Trophoblast cell (in vitro differentiated cells and primary cell): Measurements from ENCODE around the gene ZHX3.

Experiments used
- DNase-seq, 2 donors: peaks; one replicate each; pipeline ENCODE4 v3.0.0-alpha.2; 2016
- H2AFZ ChIP-seq: 2 replicates; pipeline ENCODE4 v1.6.1; 2013; ENCODE audit warnings: low read length, moderate library complexity, mild to moderate bottlenecking; ENCODE audit not compliant: insufficient read depth, poor library complexity
- H2AK5ac ChIP-seq: 2 replicates; pipeline ENCODE4 v1.6.1; 2013; ENCODE audit warnings: mild to moderate bottlenecking, low read length
- H2BK120ac ChIP-seq: 2 replicates; pipeline ENCODE4 v1.6.1; 2013; ENCODE audit warnings: low read length, mild to moderate bottlenecking, moderate library complexity; ENCODE audit not compliant: insufficient read depth, poor library complexity
- H2BK12ac ChIP-seq: 2 replicates; pipeline ENCODE4 v1.6.1; 2013; ENCODE audit warnings: mild to moderate bottlenecking, low read length, moderate library complexity
- H2BK5ac ChIP-seq: 2 replicates; pipeline ENCODE4 v1.6.1; 2013; ENCODE audit warnings: low read length, low read depth, moderate library complexity, mild to moderate bottlenecking; ENCODE audit not compliant: poor library complexity
- H3K14ac ChIP-seq: 2 replicates; pipeline ENCODE4 v1.6.1; 2013; ENCODE audit warnings: mild to moderate bottlenecking, low read length
- H3K18ac ChIP-seq: 2 replicates; pipeline ENCODE4 v1.6.1; 2013; ENCODE audit warnings: mild to moderate bottlenecking, low read length
- H3K23ac ChIP-seq: 2 replicates; pipeline ENCODE4 v1.6.1; 2013; ENCODE audit warnings: low read length
- H3K27ac ChIP-seq: 2 replicates; pipeline ENCODE4 v1.5.1; 2013; ENCODE audit warnings: low read depth, mild to moderate bottlenecking, inconsistent platforms, low read length, moderate library complexity
- H3K27me3 ChIP-seq: 2 replicates; pipeline ENCODE4 v1.6.1; 2013; ENCODE audit warnings: inconsistent platforms, mild to moderate bottlenecking, low read length, moderate library complexity; ENCODE audit not compliant: insufficient read depth
- H3K36me3 ChIP-seq, 2 experiments: 1 replicate in 1 of 2; 2 replicates in 1 of 2; pipeline ENCODE4 v1.6.1; 2013; ENCODE audit warnings: low read length in 2 of 2, mild to moderate bottlenecking in 2 of 2, moderate library complexity in 1 of 2; ENCODE audit not compliant: insufficient read depth in 2 of 2, control insufficient read depth in 1 of 2
- H3K4ac ChIP-seq: 2 replicates; pipeline ENCODE4 v1.6.1; 2013; ENCODE audit warnings: low read depth, mild to moderate bottlenecking, low read length, moderate library complexity
- H3K4me1 ChIP-seq, 2 experiments: 1 replicate in 1 of 2; 2 replicates in 1 of 2; pipeline ENCODE4 v1.6.1; 2013; ENCODE audit warnings: low read length in 2 of 2, mild to moderate bottlenecking in 2 of 2, moderate library complexity in 1 of 2; ENCODE audit not compliant: insufficient read depth in 2 of 2, control insufficient read depth in 1 of 2
- H3K4me2 ChIP-seq: 2 replicates; pipeline ENCODE4 v1.6.1; 2013; ENCODE audit warnings: inconsistent platforms, mild to moderate bottlenecking, low read length, moderate library complexity
- H3K4me3 ChIP-seq: 2 replicates; pipeline ENCODE4 v1.5.1; 2013; ENCODE audit warnings: mild to moderate bottlenecking, low read depth, low read length, inconsistent platforms
- H3K79me1 ChIP-seq: one replicate; pipeline ENCODE4 v1.6.1; 2013; ENCODE audit warnings: low read length
- H3K79me2 ChIP-seq: 2 replicates; pipeline ENCODE4 v1.6.1; 2013; ENCODE audit warnings: low read length, mild to moderate bottlenecking; ENCODE audit not compliant: control insufficient read depth, insufficient read depth, poor library complexity
- H3K9ac ChIP-seq: 2 replicates; pipeline ENCODE4 v1.6.1; 2013; ENCODE audit warnings: mild to moderate bottlenecking, low read length
- H3K9me3 ChIP-seq: 2 replicates; pipeline ENCODE4 v1.6.1; 2013; ENCODE audit warnings: low read depth, mild to moderate bottlenecking, control low read depth, inconsistent platforms, low read length; ENCODE audit not compliant: insufficient read depth
- H4K12ac ChIP-seq: 2 replicates; pipeline ENCODE4 v1.6.1; 2013; ENCODE audit warnings: low read depth, mild to moderate bottlenecking, low read length, moderate library complexity
- H4K8ac ChIP-seq: 2 replicates; pipeline ENCODE4 v1.6.1; 2013; ENCODE audit warnings: low read depth, mild to moderate bottlenecking, low read length, moderate library complexity
- H4K91ac ChIP-seq: one replicate; pipeline ENCODE4 v1.6.1; 2013; ENCODE audit warnings: low read depth, mild to moderate bottlenecking, low read length, moderate library complexity
- WGBS: extraction: QIAGEN DNeasy Blood & Tissue Kit; methylation state at CpG from one replicate; pipeline ENCODE4 v1.1.7; 2013; ENCODE audit warnings: missing lambda C conversion rate; ENCODE audit not compliant: insufficient read length, insufficient coverage; ENCODE audit errors: extremely low coverage; 5-methylcytosine and 5-hydroxymethylcytosine counted together

Gene ZHX3

DNA sequence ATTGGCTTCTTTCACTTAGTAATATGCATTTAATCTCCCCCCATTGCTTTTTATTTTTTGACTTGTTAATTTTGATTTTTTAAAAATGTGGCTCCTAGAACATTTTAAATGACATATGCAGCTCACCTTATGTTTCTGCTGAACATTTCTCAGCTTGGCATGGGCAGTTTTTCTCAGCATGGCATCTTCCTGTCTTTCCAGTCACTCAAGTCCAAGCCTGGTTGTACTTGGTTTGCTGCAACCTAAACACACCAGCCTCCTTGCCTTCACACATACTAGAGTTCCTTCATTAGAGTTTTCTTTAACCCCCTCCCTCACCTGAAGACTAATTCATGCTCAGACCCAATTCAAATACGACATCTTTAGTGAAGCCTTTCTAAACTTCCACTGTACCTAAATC lies 86.4 kb downstream of the ZHX3 start:
- Histone ChIP-seq H3K23ac (peak overlapping the region; percentile 81), H3K79me2 (no peaks in the 10 kb centered on the region), H2AK5ac (no peak overlapping the region), H4K12ac (no peak overlapping the region), H3K4ac (no peak overlapping the region), H2AFZ (no peak overlapping the region), H3K4me2 (no peak overlapping the region), H3K14ac (no peak overlapping the region), H3K27me3 (no peaks in the 10 kb centered on the region), H3K9ac (no peak overlapping the region), H3K79me1 (no peaks in the 10 kb centered on the region), H3K27ac (no peak overlapping the region), H3K4me1 (peaks cover 0 to 3% of the 10 kb centered on the region in 2 experiments), H3K4me3 (no peak overlapping the region), H4K91ac (no peak overlapping the region), H4K8ac (no peak overlapping the region), H2BK5ac (no peak overlapping the region), H2BK120ac (no peak overlapping the region), H3K9me3 (no peaks in the 10 kb centered on the region), H3K36me3 (no peaks in the 10 kb centered on the region), H2BK12ac (no peak overlapping the region), H3K18ac (no peak overlapping the region)
- WGBS: no CpG with 5 or more reads among the region's 1 CpG
- DNase-seq: no peak

DNA sequence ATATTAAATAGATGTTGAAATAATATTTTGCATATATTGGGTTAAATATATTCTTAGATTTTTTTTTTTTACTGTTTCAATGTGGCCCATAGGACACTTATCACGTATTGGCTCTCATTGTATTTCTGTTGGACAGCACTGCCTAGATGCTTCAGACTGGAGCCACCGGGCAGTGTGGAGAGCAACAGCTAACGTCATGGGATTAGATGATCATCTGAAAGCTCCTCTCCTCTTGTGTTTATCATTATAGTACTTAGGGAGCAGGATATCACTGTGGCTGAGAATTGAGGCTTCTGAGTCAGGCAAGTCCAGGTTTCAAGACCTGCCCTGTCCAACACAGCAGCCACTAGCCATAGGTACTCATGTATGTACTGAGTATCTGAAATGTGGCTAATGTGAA lies 87.4 kb downstream of the ZHX3 start:
- Histone ChIP-seq H2AK5ac (no peak overlapping the region), H2BK12ac (no peak overlapping the region), H3K9me3 (no peaks in the 10 kb centered on the region), H3K27ac (no peak overlapping the region), H3K18ac (no peak overlapping the region), H3K36me3 (no peaks in the 10 kb centered on the region), H3K4me1 (peaks cover 0 to 3% of the 10 kb centered on the region in 2 experiments), H4K12ac (no peak overlapping the region), H2BK120ac (no peak overlapping the region), H3K4me3 (no peak overlapping the region), H4K91ac (no peak overlapping the region), H4K8ac (no peak overlapping the region), H2AFZ (no peak overlapping the region), H3K14ac (no peak overlapping the region), H3K27me3 (no peaks in the 10 kb centered on the region), H3K4ac (no peak overlapping the region), H3K9ac (no peak overlapping the region), H3K4me2 (no peak overlapping the region), H3K79me2 (no peaks in the 10 kb centered on the region), H3K79me1 (no peaks in the 10 kb centered on the region), H2BK5ac (no peak overlapping the region), H3K23ac (no peak overlapping the region)
- DNase-seq: no peak
- WGBS: no CpG with 5 or more reads among the region's 3 CpGs

DNA sequence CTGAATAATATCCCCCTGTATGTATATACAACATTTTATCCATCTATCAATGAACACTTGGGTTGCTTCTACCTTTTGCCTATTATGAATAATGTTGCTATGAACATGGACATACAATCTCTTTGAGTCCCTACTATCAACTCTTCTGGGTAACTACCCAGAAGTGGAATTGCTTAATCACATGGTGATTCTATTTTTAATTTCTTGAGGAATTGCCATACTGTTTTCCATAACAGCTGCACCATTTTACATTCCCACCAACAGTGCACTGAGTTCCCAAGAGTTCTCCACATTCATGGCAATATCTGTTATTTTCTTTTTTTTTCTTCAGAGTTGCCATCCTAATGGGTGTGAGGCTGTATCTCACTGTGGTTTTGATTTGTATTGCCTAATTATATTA lies 88.3 kb downstream of the ZHX3 start:
- no peak overlapping the region for H4K91ac ChIP-seq
- H3K14ac ChIP-seq: no peak overlapping the region
- H3K79me1 ChIP-seq: no peaks in the 10 kb centered on the region

DNA sequence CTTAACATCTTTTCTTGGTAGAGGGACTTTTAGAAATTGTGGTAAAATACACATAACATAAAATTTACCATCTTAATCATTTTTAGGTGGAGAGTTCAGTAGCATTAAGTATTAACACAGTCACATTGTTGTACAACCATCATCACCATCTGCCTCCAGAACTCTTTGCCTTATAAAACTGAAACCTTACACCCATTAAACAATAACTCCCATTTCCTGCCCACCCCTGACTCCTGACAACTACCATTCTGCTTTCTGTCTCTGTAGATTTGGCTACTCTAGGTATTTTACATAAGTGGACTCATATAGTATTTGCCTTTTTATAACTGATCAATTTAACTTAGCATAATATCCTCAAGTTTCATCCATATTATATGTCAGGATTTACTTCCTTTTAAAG lies 88.7 kb downstream of the ZHX3 start:
- no peak overlapping the region for H3K18ac ChIP-seq
- no peaks in the 10 kb centered on the region for H3K79me2 ChIP-seq
- H3K23ac ChIP-seq: no peak overlapping the region
- no peak overlapping the region for H3K4ac ChIP-seq
- H2BK5ac ChIP-seq: no peak overlapping the region
- H3K4me1 ChIP-seq: peaks cover 0 to 3% of the 10 kb centered on the region in 2 experiments
- H3K9ac ChIP-seq: no peak overlapping the region
- H4K91ac ChIP-seq: no peak overlapping the region
- H2BK12ac ChIP-seq: no peak overlapping the region
- DNase-seq: no peak
- H3K79me1 ChIP-seq: no peaks in the 10 kb centered on the region
- H3K14ac ChIP-seq: no peak overlapping the region
- H2BK120ac ChIP-seq: no peak overlapping the region
- H3K4me3 ChIP-seq: no peak overlapping the region
- H3K4me2 ChIP-seq: no peak overlapping the region
- no peak overlapping the region for H3K27ac ChIP-seq
- H3K9me3 ChIP-seq: no peaks in the 10 kb centered on the region
- no peak overlapping the region for H4K8ac ChIP-seq
- H3K36me3 ChIP-seq: no peaks in the 10 kb centered on the region
- no peak overlapping the region for H2AK5ac ChIP-seq
- H2AFZ ChIP-seq: no peak overlapping the region
- no peak overlapping the region for H4K12ac ChIP-seq
- H3K27me3 ChIP-seq: no peaks in the 10 kb centered on the region

More for the DNA sequence above, 88.3 kb downstream of the ZHX3 start:
- Histone ChIP-seq H3K27ac (no peak overlapping the region), H3K4me3 (no peak overlapping the region), H2AFZ (no peak overlapping the region), H3K23ac (no peak overlapping the region), H4K8ac (no peak overlapping the region), H2AK5ac (no peak overlapping the region), H3K27me3 (no peaks in the 10 kb centered on the region), H3K9me3 (no peaks in the 10 kb centered on the region), H2BK120ac (no peak overlapping the region), H3K79me2 (no peaks in the 10 kb centered on the region), H2BK5ac (no peak overlapping the region), H3K4me2 (no peak overlapping the region), H3K4me1 (peaks cover 0 to 3% of the 10 kb centered on the region in 2 experiments), H3K9ac (no peak overlapping the region), H4K12ac (no peak overlapping the region), H2BK12ac (no peak overlapping the region), H3K18ac (no peak overlapping the region), H3K36me3 (no peaks in the 10 kb centered on the region), H3K4ac (no peak overlapping the region)
- no peak for DNase-seq

DNA sequence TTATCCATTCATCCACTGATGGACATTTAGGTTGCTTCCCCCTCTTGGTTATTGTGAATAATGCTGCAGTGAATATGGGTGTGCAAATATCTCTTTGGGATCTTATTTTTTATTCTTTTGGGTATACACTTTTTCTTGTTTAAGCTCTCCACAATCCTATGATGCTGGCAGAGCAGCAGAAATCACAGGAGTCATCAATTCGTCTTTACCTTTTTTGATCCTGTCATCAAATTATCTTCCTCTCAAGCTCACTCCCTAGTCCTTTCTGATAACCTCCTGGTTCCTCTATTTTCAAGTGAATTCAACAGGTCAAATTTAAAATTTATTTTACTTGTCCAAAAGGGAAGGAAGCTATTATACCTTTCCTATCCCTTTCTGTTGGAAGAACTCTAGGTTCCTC lies 91.1 kb downstream of the ZHX3 start:
- no peak overlapping the region for H2BK12ac ChIP-seq
- no peak overlapping the region for H2AFZ ChIP-seq
- DNase-seq: no peak
- no peak overlapping the region for H2BK120ac ChIP-seq
- no peak overlapping the region for H3K4me2 ChIP-seq
- no peak overlapping the region for H4K12ac ChIP-seq
- no peak overlapping the region for H2AK5ac ChIP-seq
- WGBS: no CpG with 5 or more reads among the region's 1 CpG
- no peak overlapping the region for H2BK5ac ChIP-seq
- no peak overlapping the region for H4K8ac ChIP-seq
- H3K27ac ChIP-seq: no peak overlapping the region
- no peak overlapping the region for H3K23ac ChIP-seq
- no peaks in the 10 kb centered on the region for H3K36me3 ChIP-seq
- H3K18ac ChIP-seq: no peak overlapping the region
- H3K4me1 ChIP-seq: no peaks in the 10 kb centered on the region
- H3K4ac ChIP-seq: no peak overlapping the region
- no peak overlapping the region for H3K14ac ChIP-seq
- no peak overlapping the region for H3K4me3 ChIP-seq
- H3K79me1 ChIP-seq: no peaks in the 10 kb centered on the region
- no peak overlapping the region for H3K9ac ChIP-seq
- H3K27me3 ChIP-seq: no peaks in the 10 kb centered on the region
- no peaks in the 10 kb centered on the region for H3K79me2 ChIP-seq
- no peak overlapping the region for H4K91ac ChIP-seq
- no peaks in the 10 kb centered on the region for H3K9me3 ChIP-seq
